HepG2 (cell line): ENCODE data around the gene USP40.

Experiments used
- BRCA1 ChIP-seq: sonication (generic); formaldehyde crosslinking; IDR thresholded peaks from 2 replicates; pipeline ENCODE4 v1.4.0; 2020; ENCODE audit warnings: missing genetic modification reagents
- HDAC6 ChIP-seq: fragments of 200-600 bp; sonication (generic); IDR thresholded peaks from 2 replicates; pipeline ENCODE4 v1.7.0; 2017; ENCODE audit warnings: mild to moderate bottlenecking, antibody characterized with exemption, low read length, low read depth
- JUNB ChIP-seq: sonication (generic); formaldehyde crosslinking; IDR thresholded peaks from 2 replicates; pipeline ENCODE4 v1.8.0; 2022; ENCODE audit warnings: missing genetic modification reagents, mild to moderate bottlenecking, borderline replicate concordance
- POLR2A ChIP-seq, 2 experiments: IDR thresholded peaks; 2 replicates each; pipeline ENCODE4 v1.6.1; 2011; ENCODE audit warnings: low read depth in 2 of 2, low read length in 2 of 2, mild to moderate bottlenecking in 1 of 2, moderate library complexity in 1 of 2; ENCODE audit not compliant: insufficient read depth in 1 of 2
- ZBTB1 ChIP-seq: sonication (generic); formaldehyde crosslinking; IDR thresholded peaks from 2 replicates; pipeline ENCODE4 v1.4.0; 2020; ENCODE audit warnings: missing genetic modification reagents, borderline replicate concordance
- ZNF232 ChIP-seq: sonication (generic); formaldehyde crosslinking; IDR thresholded peaks from 2 replicates; pipeline ENCODE4 v1.4.0; 2020; ENCODE audit warnings: missing genetic modification reagents, borderline replicate concordance
- TF ChIP-seq, protein P1 (sequence below): IDR thresholded peaks from 2 replicates; pipeline ENCODE4 v1.6.1; 2016
- TF ChIP-seq, protein P2 (sequence below): sonication (generic); formaldehyde crosslinking; IDR thresholded peaks from 2 replicates; pipeline ENCODE4 v1.5.0; 2020; ENCODE audit warnings: mild to moderate bottlenecking, missing genetic modification reagents, moderate library complexity
- TF ChIP-seq, protein P3 (sequence below): fragments of 450-650 bp; IDR thresholded peaks from 2 replicates; pipeline ENCODE4 v1.6.1; 2017; ENCODE audit warnings: mild to moderate bottlenecking
- TF ChIP-seq, protein P4 (sequence below): sonication (generic); formaldehyde crosslinking; IDR thresholded peaks from 2 replicates; pipeline ENCODE4 v1.5.0; 2020; ENCODE audit warnings: mild to moderate bottlenecking, missing genetic modification reagents

DNA sequence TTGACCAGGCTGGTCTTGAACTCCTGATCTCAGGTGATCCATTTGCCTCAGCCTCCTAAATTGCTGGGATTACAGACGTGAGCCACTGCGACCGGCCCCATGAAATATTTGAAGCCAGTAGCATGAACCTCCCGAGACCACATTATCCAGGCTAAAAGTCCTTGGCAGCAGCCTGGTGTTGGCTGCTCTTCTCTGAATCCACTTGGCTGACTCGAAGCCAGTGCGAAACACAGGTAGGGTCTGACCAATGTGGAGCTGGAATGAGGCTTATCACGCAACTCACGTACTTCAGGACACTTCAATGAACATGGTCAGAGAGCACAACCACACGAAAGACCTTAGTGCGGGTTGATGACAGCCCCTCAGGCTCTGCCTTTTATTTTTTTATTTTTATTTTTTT is 38.4 kb downstream of the USP40 start:
- no peak for TF ChIP-seq ZNF232 (CRISPR knock-in tag)
- no peak for TF ChIP-seq ZBTB1
- TF ChIP-seq, protein P1, sequence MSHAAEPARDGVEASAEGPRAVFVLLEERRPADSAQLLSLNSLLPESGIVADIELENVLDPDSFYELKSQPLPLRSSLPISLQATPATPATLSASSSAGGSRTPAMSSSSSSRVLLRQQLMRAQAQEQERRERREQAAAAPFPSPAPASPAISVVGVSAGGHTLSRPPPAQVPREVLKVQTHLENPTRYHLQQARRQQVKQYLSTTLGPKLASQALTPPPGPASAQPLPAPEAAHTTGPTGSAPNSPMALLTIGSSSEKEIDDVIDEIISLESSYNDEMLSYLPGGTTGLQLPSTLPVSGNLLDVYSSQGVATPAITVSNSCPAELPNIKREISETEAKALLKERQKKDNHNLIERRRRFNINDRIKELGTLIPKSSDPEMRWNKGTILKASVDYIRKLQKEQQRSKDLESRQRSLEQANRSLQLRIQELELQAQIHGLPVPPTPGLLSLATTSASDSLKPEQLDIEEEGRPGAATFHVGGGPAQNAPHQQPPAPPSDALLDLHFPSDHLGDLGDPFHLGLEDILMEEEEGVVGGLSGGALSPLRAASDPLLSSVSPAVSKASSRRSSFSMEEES (CRISPR knock-in tag), result no peak
- no peak for TF ChIP-seq BRCA1 (CRISPR knock-in tag)
- TF ChIP-seq, protein P2, sequence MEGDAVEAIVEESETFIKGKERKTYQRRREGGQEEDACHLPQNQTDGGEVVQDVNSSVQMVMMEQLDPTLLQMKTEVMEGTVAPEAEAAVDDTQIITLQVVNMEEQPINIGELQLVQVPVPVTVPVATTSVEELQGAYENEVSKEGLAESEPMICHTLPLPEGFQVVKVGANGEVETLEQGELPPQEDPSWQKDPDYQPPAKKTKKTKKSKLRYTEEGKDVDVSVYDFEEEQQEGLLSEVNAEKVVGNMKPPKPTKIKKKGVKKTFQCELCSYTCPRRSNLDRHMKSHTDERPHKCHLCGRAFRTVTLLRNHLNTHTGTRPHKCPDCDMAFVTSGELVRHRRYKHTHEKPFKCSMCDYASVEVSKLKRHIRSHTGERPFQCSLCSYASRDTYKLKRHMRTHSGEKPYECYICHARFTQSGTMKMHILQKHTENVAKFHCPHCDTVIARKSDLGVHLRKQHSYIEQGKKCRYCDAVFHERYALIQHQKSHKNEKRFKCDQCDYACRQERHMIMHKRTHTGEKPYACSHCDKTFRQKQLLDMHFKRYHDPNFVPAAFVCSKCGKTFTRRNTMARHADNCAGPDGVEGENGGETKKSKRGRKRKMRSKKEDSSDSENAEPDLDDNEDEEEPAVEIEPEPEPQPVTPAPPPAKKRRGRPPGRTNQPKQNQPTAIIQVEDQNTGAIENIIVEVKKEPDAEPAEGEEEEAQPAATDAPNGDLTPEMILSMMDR (CRISPR knock-in tag), result no peak
- TF ChIP-seq HDAC6, result no peak
- TF ChIP-seq, protein P3, sequence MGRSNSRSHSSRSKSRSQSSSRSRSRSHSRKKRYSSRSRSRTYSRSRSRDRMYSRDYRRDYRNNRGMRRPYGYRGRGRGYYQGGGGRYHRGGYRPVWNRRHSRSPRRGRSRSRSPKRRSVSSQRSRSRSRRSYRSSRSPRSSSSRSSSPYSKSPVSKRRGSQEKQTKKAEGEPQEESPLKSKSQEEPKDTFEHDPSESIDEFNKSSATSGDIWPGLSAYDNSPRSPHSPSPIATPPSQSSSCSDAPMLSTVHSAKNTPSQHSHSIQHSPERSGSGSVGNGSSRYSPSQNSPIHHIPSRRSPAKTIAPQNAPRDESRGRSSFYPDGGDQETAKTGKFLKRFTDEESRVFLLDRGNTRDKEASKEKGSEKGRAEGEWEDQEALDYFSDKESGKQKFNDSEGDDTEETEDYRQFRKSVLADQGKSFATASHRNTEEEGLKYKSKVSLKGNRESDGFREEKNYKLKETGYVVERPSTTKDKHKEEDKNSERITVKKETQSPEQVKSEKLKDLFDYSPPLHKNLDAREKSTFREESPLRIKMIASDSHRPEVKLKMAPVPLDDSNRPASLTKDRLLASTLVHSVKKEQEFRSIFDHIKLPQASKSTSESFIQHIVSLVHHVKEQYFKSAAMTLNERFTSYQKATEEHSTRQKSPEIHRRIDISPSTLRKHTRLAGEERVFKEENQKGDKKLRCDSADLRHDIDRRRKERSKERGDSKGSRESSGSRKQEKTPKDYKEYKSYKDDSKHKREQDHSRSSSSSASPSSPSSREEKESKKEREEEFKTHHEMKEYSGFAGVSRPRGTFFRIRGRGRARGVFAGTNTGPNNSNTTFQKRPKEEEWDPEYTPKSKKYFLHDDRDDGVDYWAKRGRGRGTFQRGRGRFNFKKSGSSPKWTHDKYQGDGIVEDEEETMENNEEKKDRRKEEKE, result no peak
- TF ChIP-seq, protein P4, sequence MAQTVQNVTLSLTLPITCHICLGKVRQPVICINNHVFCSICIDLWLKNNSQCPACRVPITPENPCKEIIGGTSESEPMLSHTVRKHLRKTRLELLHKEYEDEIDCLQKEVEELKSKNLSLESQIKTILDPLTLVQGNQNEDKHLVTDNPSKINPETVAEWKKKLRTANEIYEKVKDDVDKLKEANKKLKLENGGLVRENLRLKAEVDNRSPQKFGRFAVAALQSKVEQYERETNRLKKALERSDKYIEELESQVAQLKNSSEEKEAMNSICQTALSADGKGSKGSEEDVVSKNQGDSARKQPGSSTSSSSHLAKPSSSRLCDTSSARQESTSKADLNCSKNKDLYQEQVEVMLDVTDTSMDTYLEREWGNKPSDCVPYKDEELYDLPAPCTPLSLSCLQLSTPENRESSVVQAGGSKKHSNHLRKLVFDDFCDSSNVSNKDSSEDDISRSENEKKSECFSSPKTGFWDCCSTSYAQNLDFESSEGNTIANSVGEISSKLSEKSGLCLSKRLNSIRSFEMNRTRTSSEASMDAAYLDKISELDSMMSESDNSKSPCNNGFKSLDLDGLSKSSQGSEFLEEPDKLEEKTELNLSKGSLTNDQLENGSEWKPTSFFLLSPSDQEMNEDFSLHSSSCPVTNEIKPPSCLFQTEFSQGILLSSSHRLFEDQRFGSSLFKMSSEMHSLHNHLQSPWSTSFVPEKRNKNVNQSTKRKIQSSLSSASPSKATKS, result no peak
- TF ChIP-seq JUNB (CRISPR knock-in tag), result no peak
- no peak for TF ChIP-seq POLR2A (IDR thresholded peaks at IDR 0.05; ENCODE audit: insufficient read depth in 1 of 2, low read depth in 2 of 2, low read length in 2 of 2)
